C4-2B (cell line): ENCODE results near the gene TXNDC16.

Experiments used
- H3K27ac ChIP-seq: fragments of 450-650 bp; 2 replicates; pipeline ENCODE4 v1.5.1; 2017
- CTCF ChIP-seq: fragments of 450-650 bp; conservative IDR thresholded peaks from 2 replicates; pipeline ENCODE4 v1.5.1; 2017; ENCODE audit warnings: mild to moderate bottlenecking
- ZFX ChIP-seq: fragments of 450-650 bp; IDR thresholded peaks from 2 replicates; pipeline ENCODE4 v1.6.1; 2017

Gene TXNDC16

GRCh38 chr14:52391881-52392615 is 160.3 kb downstream of the TXNDC16 start:
- no peak overlapping the region for H3K27ac ChIP-seq
- TF ChIP-seq CTCF = no peak
- TF ChIP-seq ZFX = no peak
